Muscle of leg (tissue), 11 donors: ENCODE results near the gene TAF4. TPM values are rescaled to one million over a fixed set of nuclear protein-coding genes. Genes with fewer than 3 reads are reported as not detected.
"Not testable (repeated sequence)": the region's sequence is repeated elsewhere in the genome, so short reads cannot be mapped to it uniquely, and the experiment has no call there.

ENCODE experiments used
- DNase-seq: peaks from one replicate; pipeline ENCODE4 v3.0.0; 2013
- H3K27ac ChIP-seq: one replicate; pipeline ENCODE4 v1.5.1; 2013; ENCODE audit warnings: mild to moderate bottlenecking, low read length, control low read depth
- H3K27me3 ChIP-seq: one replicate; pipeline ENCODE4 v1.6.1; 2013; ENCODE audit warnings: low read length; ENCODE audit not compliant: control insufficient read depth, insufficient read depth
- H3K36me3 ChIP-seq: one replicate; pipeline ENCODE4 v1.6.1; 2013; ENCODE audit warnings: low read length; ENCODE audit not compliant: control insufficient read depth, insufficient read depth
- H3K4me1 ChIP-seq: one replicate; pipeline ENCODE4 v1.6.1; 2013; ENCODE audit warnings: low read length; ENCODE audit not compliant: control insufficient read depth, insufficient read depth
- H3K4me3 ChIP-seq: one replicate; pipeline ENCODE4 v1.5.1; 2013; ENCODE audit warnings: low read length, control low read depth
- H3K9me3 ChIP-seq: replicated peaks from 2 replicates; pipeline ENCODE4 v1.6.1; 2013; ENCODE audit warnings: low read depth, low read length; ENCODE audit not compliant: control insufficient read depth
- WGBS: methylation state at CpG from one replicate; pipeline ENCODE4 v1.1.5; 2013; ENCODE audit warnings: missing lambda C conversion rate; ENCODE audit not compliant: insufficient coverage; 5-methylcytosine and 5-hydroxymethylcytosine counted together
- polyA plus RNA-seq, 8 donors: library from polyadenylated mRNA; unstranded; fragments of 120-200 nt; gene quantifications; one replicate each; pipeline versions ENCODE4 v1.2.1 to v1.2.3, GENCODE V29; 2013; ENCODE audit warnings: inconsistent platforms in 1 of 8, low replicate concordance in 1 of 8; ENCODE audit not compliant: insufficient read length in 8 of 8, insufficient read depth in 1 of 8
- total RNA-seq: library from RNA; stranded (reverse); fragments of 120-200 nt; gene quantifications from one replicate; pipeline ENCODE4 v1.2.4, GENCODE V29; 2013

TAF4 gene
- total and polyA plus RNA-seq, 9 donors: 5.1 to 21.5 (median 11.7) TPM

GRCh38 chr20:62101078-62101477, 35.4 kb upstream of the TAF4 start:
- no peak overlapping the region for H3K27ac ChIP-seq
- H3K4me3 ChIP-seq: no peak overlapping the region
- H3K9me3 ChIP-seq: peaks cover 11% of the 10 kb centered on the region
- no CpG with 5 or more reads among the region's 4 CpGs for WGBS
- no peaks in the 10 kb centered on the region for H3K36me3 ChIP-seq
- H3K4me1 ChIP-seq: peaks cover 19% of the 10 kb centered on the region
- no peak for DNase-seq
- H3K27me3 ChIP-seq: peaks cover 4% of the 10 kb centered on the region

- Histone ChIP-seq H3K4me3 (no peak overlapping the region), H3K36me3 (no peaks in the 10 kb centered on the region), H3K27me3 (peaks cover 4% of the 10 kb centered on the region), H3K9me3 (peaks cover 11% of the 10 kb centered on the region), H3K4me1 (peaks cover 13% of the 10 kb centered on the region), H3K27ac (no peak overlapping the region)
- 40% methylated on average over 10 of the region's 16 CpGs for WGBS
- DNase-seq: no peak
Observed at GRCh38 chr20:62097881-62098407, 32.3 kb upstream of the TAF4 start.

DNA sequence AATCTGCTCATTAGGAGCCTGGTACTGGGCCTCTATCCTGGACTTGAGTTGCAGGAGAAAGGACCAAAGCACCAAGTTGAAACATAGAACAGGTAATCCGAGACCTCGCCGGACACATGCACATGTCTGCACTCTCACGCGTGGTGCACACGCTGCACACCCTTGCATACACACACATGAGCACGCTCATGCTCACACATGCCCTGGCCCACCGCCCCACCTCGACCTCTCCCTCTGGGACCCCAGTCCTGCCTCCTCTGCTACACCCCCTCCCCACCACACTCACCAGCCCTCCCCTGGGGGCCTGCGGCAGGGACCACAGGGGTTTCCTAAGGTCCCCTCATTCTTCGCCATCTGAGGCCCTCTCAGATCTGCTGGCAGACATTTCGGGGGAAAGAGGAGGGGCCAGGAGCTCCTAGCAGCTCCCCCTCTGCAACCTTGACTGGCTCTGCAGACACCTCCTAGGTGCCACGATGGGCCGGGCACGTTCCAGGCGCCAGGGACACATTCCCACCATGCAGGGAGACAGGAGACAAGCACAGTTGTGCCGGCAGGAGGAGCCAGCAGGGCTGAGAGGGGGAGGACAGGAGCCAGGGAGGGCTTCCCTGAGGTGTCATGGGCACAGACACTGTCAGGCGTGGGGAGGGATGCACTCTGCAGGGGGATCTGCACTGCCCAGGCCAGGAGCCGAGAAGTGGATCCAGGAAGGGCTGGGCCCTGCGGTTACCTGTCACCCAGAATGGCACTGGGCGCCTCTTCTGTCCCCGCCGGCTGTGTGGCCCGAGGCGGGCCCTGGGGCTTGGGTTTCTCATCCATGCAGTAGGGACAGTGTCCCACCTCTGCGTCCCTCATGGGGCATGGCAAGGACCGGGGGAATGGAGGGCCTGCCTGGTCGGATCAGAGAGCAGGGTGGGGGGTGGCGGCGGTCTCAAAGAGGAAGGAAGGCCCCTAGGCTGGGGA, 31.0 kb upstream of the TAF4 start:
- no peaks in the 10 kb centered on the region for H3K36me3 ChIP-seq
- peaks cover 13% of the 10 kb centered on the region for H3K4me1 ChIP-seq
- H3K27ac ChIP-seq: no peak overlapping the region
- WGBS: 83% methylated on average over 28 of the region's 30 CpGs
- H3K9me3 ChIP-seq: peaks cover 11% of the 10 kb centered on the region
- H3K4me3 ChIP-seq: no peak overlapping the region
- peaks cover 2% of the 10 kb centered on the region for H3K27me3 ChIP-seq
- DNase-seq: no peak

- H3K27ac ChIP-seq: no peak overlapping the region
- H3K36me3 ChIP-seq: no peaks in the 10 kb centered on the region
- H3K4me1 ChIP-seq: no peaks in the 10 kb centered on the region
- H3K9me3 ChIP-seq: no peaks in the 10 kb centered on the region
- H3K4me3 ChIP-seq: no peak overlapping the region
- WGBS: 25% methylated on average over 1 of the region's 3 CpGs
- DNase-seq: no peak
- peaks cover 7% of the 10 kb centered on the region for H3K27me3 ChIP-seq
Observed at GRCh38 chr20:62089393-62089792, 23.7 kb upstream of the TAF4 start.

- WGBS: 100% methylated on average over 1 of the region's 15 CpGs
Observed at GRCh38 chr20:62088258-62089127, 22.8 kb upstream of the TAF4 start.

GRCh38 chr20:62087632-62088031, 22.0 kb upstream of the TAF4 start:
- peaks cover 11% of the 10 kb centered on the region for H3K27me3 ChIP-seq
- no peaks in the 10 kb centered on the region for H3K36me3 ChIP-seq
- H3K9me3 ChIP-seq: no peaks in the 10 kb centered on the region
- no peaks in the 10 kb centered on the region for H3K4me1 ChIP-seq
- DNase-seq: no peak
- H3K4me3 ChIP-seq: no peak overlapping the region
- H3K27ac ChIP-seq: no peak overlapping the region
- 96% methylated on average over 17 of the region's 17 CpGs for WGBS

More at GRCh38 chr20:62088258-62089127, 22.8 kb upstream of the TAF4 start:
- Histone ChIP-seq H3K9me3 (no peaks in the 10 kb centered on the region), H3K27me3 (peaks cover 10% of the 10 kb centered on the region), H3K4me1 (no peaks in the 10 kb centered on the region), H3K4me3 (no peak overlapping the region), H3K27ac (no peak overlapping the region), H3K36me3 (no peaks in the 10 kb centered on the region)
- no peak for DNase-seq

- Histone ChIP-seq H3K4me1 (no peaks in the 10 kb centered on the region), H3K4me3 (no peak overlapping the region), H3K36me3 (no peaks in the 10 kb centered on the region), H3K27ac (no peak overlapping the region), H3K9me3 (no peaks in the 10 kb centered on the region), H3K27me3 (peaks cover 11% of the 10 kb centered on the region)
- DNase-seq: no peak
- 28% methylated on average over 11 of the region's 11 CpGs for WGBS
Observed at GRCh38 chr20:62087227-62087626, 21.5 kb upstream of the TAF4 start.

- Histone ChIP-seq H3K36me3 (no peaks in the 10 kb centered on the region), H3K9me3 (no peaks in the 10 kb centered on the region), H3K4me1 (peaks cover 2% of the 10 kb centered on the region), H3K4me3 (no peak overlapping the region), H3K27me3 (peaks cover 4% of the 10 kb centered on the region), H3K27ac (no peak overlapping the region)
- DNase-seq: no peak
- 57% methylated on average over 9 of the region's 9 CpGs for WGBS
Observed at GRCh38 chr20:62085206-62085605, 19.5 kb upstream of the TAF4 start.

GRCh38 chr20:62084224-62084623, 18.5 kb upstream of the TAF4 start:
- H3K9me3 ChIP-seq, DNase-seq, H3K27ac ChIP-seq, H3K4me1 ChIP-seq, H3K27me3 ChIP-seq, H3K4me3 ChIP-seq, H3K36me3 ChIP-seq: not testable (repeated sequence)
- no CpG with 5 or more reads among the region's 9 CpGs for WGBS

GRCh38 chr20:62083312-62083711, 17.6 kb upstream of the TAF4 start:
- no peak for DNase-seq
- Histone ChIP-seq H3K36me3 (no peaks in the 10 kb centered on the region), H3K4me1 (peaks cover 2% of the 10 kb centered on the region), H3K27me3 (peaks cover 3% of the 10 kb centered on the region), H3K27ac (no peak overlapping the region), H3K9me3 (peaks cover 2% of the 10 kb centered on the region), H3K4me3 (no peak overlapping the region)
- 62% methylated on average over 5 of the region's 5 CpGs for WGBS
